SHP77 (cell line): Measurements from ENCODE around the gene MAPT.
A peak's percentile ranks its signal among the peaks of the same experiment; 100 is the strongest.
"Not testable (repeated sequence)": the region's sequence is repeated elsewhere in the genome, so short reads cannot be mapped to it uniquely, and the experiment has no call there.

Experiments used
- DNase-seq, 2 experiments: peaks; one replicate each; lab custom pipeline; 2025; lab: John Stamatoyannopoulos, UW

The MAPT gene

GRCh38 chr17:45862127-45862526 is 32.2 kb upstream of the MAPT start:
- DNase-seq = not testable (repeated sequence)

GRCh38 chr17:45863857-45864654 is 30.3 kb upstream of the MAPT start:
- no peak for DNase-seq

GRCh38 chr17:45867171-45867570 is 27.2 kb upstream of the MAPT start:
- DNase-seq = no peak

GRCh38 chr17:45867702-45868101 is 26.7 kb upstream of the MAPT start:
- DNase-seq = no peak

- DNase-seq = no peak
Measured at GRCh38 chr17:45868276-45868675, 26.1 kb upstream of the MAPT start.

- no peak for DNase-seq
Measured at GRCh38 chr17:45869676-45870341, 24.5 kb upstream of the MAPT start.

- no peak for DNase-seq
Measured at GRCh38 chr17:45870342-45870974, 23.9 kb upstream of the MAPT start.

GRCh38 chr17:45871718-45872117 is 22.6 kb upstream of the MAPT start:
- no peak for DNase-seq

GRCh38 chr17:45873728-45874127 is 20.6 kb upstream of the MAPT start:
- DNase-seq = peak in 1 of 2 experiments; percentile 30

- no peak for DNase-seq
Measured at GRCh38 chr17:45874151-45874550, 20.2 kb upstream of the MAPT start.

GRCh38 chr17:45876539-45876938 is 17.8 kb upstream of the MAPT start:
- peak in 1 of 2 experiments; percentile 10 for DNase-seq

- DNase-seq = no peak
Measured at GRCh38 chr17:45877467-45877866, 16.9 kb upstream of the MAPT start.

- DNase-seq = no peak
Measured at GRCh38 chr17:45883063-45883462, 11.3 kb upstream of the MAPT start.

- no peak for DNase-seq
Measured at GRCh38 chr17:45886852-45887251, 7.5 kb upstream of the MAPT start.

GRCh38 chr17:45888392-45888791 is 6.0 kb upstream of the MAPT start:
- no peak for DNase-seq

GRCh38 chr17:45889579-45889978 is 4.8 kb upstream of the MAPT start:
- peak in 1 of 2 experiments; percentile 14 for DNase-seq

- no peak for DNase-seq
Measured at GRCh38 chr17:45893725-45894021, 681 bp upstream of the MAPT start.

GRCh38 chr17:45895304-45895968 is 1.1 kb downstream of the MAPT start:
- peak; percentile 58 to 73 for DNase-seq

- no peak for DNase-seq
Measured at GRCh38 chr17:45895969-45896785, 1.8 kb downstream of the MAPT start.

- DNase-seq = no peak
Measured at GRCh38 chr17:45896803-45897693, 2.7 kb downstream of the MAPT start.

GRCh38 chr17:45900136-45900535 is 5.8 kb downstream of the MAPT start:
- no peak for DNase-seq
